GM12878 (cell line): ENCODE measurements around the gene CPNE9.

Experiments
- NRF1 ChIP-seq: conservative IDR thresholded peaks from 2 replicates; pipeline ENCODE4 v1.6.1; 2011; ENCODE audit warnings: mild to moderate bottlenecking, low read depth, low read length, improper control_type of control experiment
- ZNF24 ChIP-seq: fragments of 450-650 bp; IDR thresholded peaks from 2 replicates; pipeline ENCODE4 v1.6.1; 2017; ENCODE audit warnings: antibody characterized with exemption, mild to moderate bottlenecking
- TF ChIP-seq, protein P1 (sequence below), 3 experiments: IDR thresholded peaks in 2 of 3; conservative IDR thresholded peaks in 1 of 3; 2 replicates each; pipeline ENCODE4 v1.5.1; 2011; ENCODE audit warnings: low read depth in 3 of 3, low read length in 3 of 3, mild to moderate bottlenecking in 3 of 3, control low read depth in 2 of 3, moderate library complexity in 2 of 3, inconsistent platforms in 1 of 3, mixed read lengths in 1 of 3; ENCODE audit not compliant: control insufficient read depth in 2 of 3, insufficient read depth in 1 of 3; ENCODE audit errors: extremely low read depth in 1 of 3

DNA sequence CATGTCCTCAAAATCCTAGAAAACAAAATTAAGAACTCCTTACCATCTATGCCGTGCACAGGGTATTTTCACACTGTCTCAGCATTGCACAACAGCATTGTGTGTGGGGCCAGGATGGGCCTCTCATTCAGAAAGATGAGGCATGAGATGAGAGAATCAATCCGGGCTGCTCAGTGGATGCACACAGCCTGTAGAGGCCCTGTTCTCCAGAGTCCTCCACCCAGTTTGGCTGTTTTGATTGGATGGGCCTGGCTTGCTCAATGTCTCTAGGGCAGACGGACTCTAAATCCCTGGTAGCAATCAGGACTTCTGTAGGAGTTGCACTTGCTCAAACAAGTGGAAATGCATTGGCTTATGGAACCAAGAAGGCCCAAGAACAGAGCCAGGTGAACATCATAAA, 20.2 kb upstream of the CPNE9 start:
- no peak for TF ChIP-seq NRF1
- TF ChIP-seq, protein P1, sequence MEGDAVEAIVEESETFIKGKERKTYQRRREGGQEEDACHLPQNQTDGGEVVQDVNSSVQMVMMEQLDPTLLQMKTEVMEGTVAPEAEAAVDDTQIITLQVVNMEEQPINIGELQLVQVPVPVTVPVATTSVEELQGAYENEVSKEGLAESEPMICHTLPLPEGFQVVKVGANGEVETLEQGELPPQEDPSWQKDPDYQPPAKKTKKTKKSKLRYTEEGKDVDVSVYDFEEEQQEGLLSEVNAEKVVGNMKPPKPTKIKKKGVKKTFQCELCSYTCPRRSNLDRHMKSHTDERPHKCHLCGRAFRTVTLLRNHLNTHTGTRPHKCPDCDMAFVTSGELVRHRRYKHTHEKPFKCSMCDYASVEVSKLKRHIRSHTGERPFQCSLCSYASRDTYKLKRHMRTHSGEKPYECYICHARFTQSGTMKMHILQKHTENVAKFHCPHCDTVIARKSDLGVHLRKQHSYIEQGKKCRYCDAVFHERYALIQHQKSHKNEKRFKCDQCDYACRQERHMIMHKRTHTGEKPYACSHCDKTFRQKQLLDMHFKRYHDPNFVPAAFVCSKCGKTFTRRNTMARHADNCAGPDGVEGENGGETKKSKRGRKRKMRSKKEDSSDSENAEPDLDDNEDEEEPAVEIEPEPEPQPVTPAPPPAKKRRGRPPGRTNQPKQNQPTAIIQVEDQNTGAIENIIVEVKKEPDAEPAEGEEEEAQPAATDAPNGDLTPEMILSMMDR (IDR thresholded peaks at IDR 0.05 in 2 of 3, conservative IDR thresholded peaks at IDR 0.05 in 1 of 3; ENCODE audit: control insufficient read depth in 2 of 3, extremely low read depth in 1 of 3, insufficient read depth in 1 of 3, low read depth in 3 of 3, low read length in 3 of 3): no peak
- TF ChIP-seq ZNF24: no peak
